SK-N-MC (cell line): Measurements from ENCODE around the gene ANXA6.

Experiments used
- FOXP2 ChIP-seq: optimal IDR thresholded peaks from 2 replicates; pipeline ENCODE3; 2011; ENCODE audit warnings: mild to moderate bottlenecking, moderate library complexity; ENCODE audit not compliant: insufficient read depth; ENCODE audit errors: extremely low read length, control extremely low read depth
- POLR2AphosphoS5 ChIP-seq: IDR thresholded peaks from 2 replicates; pipeline ENCODE4 v1.6.1; 2012; ENCODE audit warnings: mild to moderate bottlenecking, low read depth, low read length, borderline replicate concordance

- TF ChIP-seq POLR2AphosphoS5 (no peak), FOXP2 (no peak)
These were observed 14.6 kb downstream of the ANXA6 start for GRCh38 chr5:151142933-151143332.
